ENCODE data around the gene MAP3K7CL.
A peak's percentile ranks its signal among the peaks of the same experiment; 100 is the strongest.
"Not testable (repeated sequence)": the region's sequence is repeated elsewhere in the genome, so short reads cannot be mapped to it uniquely, and the experiment has no call there.

MAP3K7CL gene

DNA sequence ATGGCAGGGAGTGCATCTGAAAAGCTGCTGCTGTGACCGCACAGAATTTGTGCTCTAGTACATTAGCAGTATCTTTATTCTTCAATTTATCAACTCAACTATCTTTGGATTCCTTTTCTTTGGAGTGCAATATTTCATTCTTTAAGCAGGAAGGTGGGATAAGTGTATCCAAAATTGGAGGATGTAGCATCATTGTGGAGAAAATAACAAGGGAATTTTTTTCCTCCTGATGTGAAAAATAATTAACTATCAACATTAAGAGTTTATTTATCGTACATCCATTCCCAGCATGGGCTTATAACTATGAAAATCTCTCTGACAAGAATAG lies 25.5 kb downstream of the MAP3K7CL start:
- no peak for TF ChIP-seq CTCF (IDR thresholded peaks at IDR 0.05; ENCODE audit: borderline replicate concordance, insufficient read depth, low read depth, low read length)
- H3K4me3 ChIP-seq (ENCODE audit: low read depth, low read length) = no peak overlapping the region

- H3K4me3 ChIP-seq (ENCODE audit: low read depth, low read length) = no peak overlapping the region
- no peak for TF ChIP-seq CTCF (IDR thresholded peaks at IDR 0.05; ENCODE audit: borderline replicate concordance, insufficient read depth, low read depth, low read length)
Measured at GRCh38 chr21:29157080-29157479, 26.6 kb downstream of the MAP3K7CL start.

- no peak for TF ChIP-seq CTCF (IDR thresholded peaks at IDR 0.05; ENCODE audit: borderline replicate concordance, insufficient read depth, low read depth, low read length)
- H3K4me3 ChIP-seq (ENCODE audit: low read depth, low read length) = no peak overlapping the region
Measured at GRCh38 chr21:29159842-29160241, 29.4 kb downstream of the MAP3K7CL start.

- H3K4me3 ChIP-seq (ENCODE audit: low read depth, low read length) = not testable (repeated sequence)
Measured at GRCh38 chr21:29162825-29163224, 32.4 kb downstream of the MAP3K7CL start.

DNA sequence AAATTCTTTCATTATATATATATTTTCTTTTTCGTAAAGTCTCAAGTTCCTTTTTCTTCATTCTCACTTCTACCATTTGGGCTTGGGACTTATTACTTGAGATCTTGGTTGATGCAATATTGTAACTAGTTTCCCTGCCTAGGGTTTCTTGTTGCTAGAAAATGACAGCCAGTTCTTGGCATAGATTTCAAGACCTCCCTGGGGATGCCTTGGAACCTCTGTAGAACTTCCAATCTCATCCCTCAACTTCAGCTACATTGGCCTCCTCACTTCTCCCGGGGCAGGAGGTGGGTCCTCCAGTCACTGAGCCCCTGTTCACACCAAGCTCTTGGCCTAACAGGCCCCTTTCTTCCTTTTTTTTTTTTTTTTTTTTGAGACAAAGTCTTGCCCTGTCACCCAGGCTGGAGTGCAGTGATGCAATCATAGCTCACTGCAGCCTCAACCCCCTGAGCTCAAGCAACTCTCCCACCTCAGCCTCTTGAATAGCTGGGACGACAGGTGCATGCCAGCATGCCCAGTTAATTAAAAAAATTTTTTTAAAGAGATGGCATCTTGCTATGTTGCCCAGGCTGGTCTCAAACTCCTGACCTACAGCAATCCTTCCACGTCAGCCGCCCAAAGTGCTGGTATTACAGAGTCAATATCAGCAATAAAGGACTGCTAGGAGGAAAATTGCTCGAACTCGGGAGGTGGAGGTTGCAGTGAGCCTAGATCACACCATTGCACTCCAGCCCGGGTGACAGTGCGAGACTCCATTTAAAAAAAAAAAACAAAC lies 33.1 kb downstream of the MAP3K7CL start:
- no peak overlapping the region for H3K4me3 ChIP-seq (ENCODE audit: low read depth, low read length)
- TF ChIP-seq CTCF (IDR thresholded peaks at IDR 0.05; ENCODE audit: borderline replicate concordance, insufficient read depth, low read depth, low read length) = no peak

DNA sequence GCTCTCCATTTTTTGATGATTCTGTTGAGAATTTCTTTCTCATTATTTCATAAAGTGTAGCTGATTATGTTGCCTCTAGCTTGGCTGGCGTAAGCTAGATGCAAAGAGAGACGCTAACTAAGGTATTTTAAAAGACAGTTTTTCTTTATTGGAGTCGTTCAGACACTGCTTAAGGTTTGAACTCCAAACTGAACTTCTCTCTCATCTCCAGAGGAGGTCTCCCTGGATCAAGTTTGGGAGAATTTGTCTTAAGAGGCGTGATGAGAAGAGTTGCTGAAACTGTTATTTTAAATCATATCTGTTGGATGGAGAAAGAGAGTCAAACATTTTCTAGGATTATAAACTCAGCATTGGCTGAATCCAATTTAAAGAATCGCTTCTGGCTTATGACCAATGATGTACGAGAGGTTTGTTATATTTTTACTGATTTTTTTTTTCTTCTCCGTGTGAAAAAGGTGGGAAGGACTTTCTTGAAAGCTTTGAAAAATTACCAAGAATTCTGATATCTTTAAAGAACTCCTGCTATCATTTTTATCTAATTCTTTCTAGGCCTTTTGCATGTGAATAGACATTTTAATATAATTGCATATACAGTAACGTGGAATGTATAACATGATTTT lies 34.0 kb downstream of the MAP3K7CL start:
- no peak overlapping the region for H3K4me3 ChIP-seq (ENCODE audit: low read depth, low read length)
- TF ChIP-seq CTCF (IDR thresholded peaks at IDR 0.05; ENCODE audit: borderline replicate concordance, insufficient read depth, low read depth, low read length) = peak; percentile 39; the same call in 1 of the 2 replicates

- no peak overlapping the region for H3K4me3 ChIP-seq (ENCODE audit: low read depth, low read length)
Measured at GRCh38 chr21:29166323-29166722, 35.9 kb downstream of the MAP3K7CL start.

More at GRCh38 chr21:29166323-29166722, 35.9 kb downstream of the MAP3K7CL start:
- TF ChIP-seq CTCF (IDR thresholded peaks at IDR 0.05; ENCODE audit: borderline replicate concordance, insufficient read depth, low read depth, low read length) = no peak
